H9 (cell line): Measurements from ENCODE around the gene DLGAP4. TPM values are rescaled to one million over a fixed set of nuclear protein-coding genes. Genes with fewer than 3 reads are reported as not detected.

Experiments
- DNase-seq: peaks from one replicate; pipeline ENCODE4 v3.0.0-alpha.2; 2017
- H2AFZ ChIP-seq: one replicate; pipeline ENCODE4 v1.6.1; 2013; ENCODE audit warnings: mild to moderate bottlenecking, low read length, control low read depth, moderate library complexity
- H2AK5ac ChIP-seq: 2 replicates; pipeline ENCODE4 v1.6.1; 2013; ENCODE audit warnings: low read length, control low read depth, mixed read lengths; ENCODE audit not compliant: insufficient read length
- H2BK120ac ChIP-seq: one replicate; pipeline ENCODE4 v1.6.1; 2013; ENCODE audit warnings: low read depth, mild to moderate bottlenecking, low read length, control low read depth, inconsistent platforms; ENCODE audit not compliant: poor library complexity, severe bottlenecking
- H2BK12ac ChIP-seq: 2 replicates; pipeline ENCODE4 v1.6.1; 2013; ENCODE audit warnings: low read length, control low read depth, mixed read lengths, low read depth; ENCODE audit not compliant: insufficient read length
- H2BK15ac ChIP-seq: 2 replicates; pipeline ENCODE4 v1.6.1; 2013; ENCODE audit warnings: low read depth, low read length, control low read depth
- H2BK20ac ChIP-seq: one replicate; pipeline ENCODE4 v1.6.1; 2013; ENCODE audit warnings: low read depth, mild to moderate bottlenecking, low read length, control low read depth, inconsistent platforms; ENCODE audit not compliant: poor library complexity, severe bottlenecking
- H2BK5ac ChIP-seq: 2 replicates; pipeline ENCODE4 v1.6.1; 2013; ENCODE audit warnings: low read length, control low read depth, mixed read lengths; ENCODE audit not compliant: insufficient read length
- H3K14ac ChIP-seq: 2 replicates; pipeline ENCODE4 v1.6.1; 2013; ENCODE audit warnings: low read length, control low read depth; ENCODE audit not compliant: insufficient read depth
- H3K18ac ChIP-seq: 2 replicates; pipeline ENCODE4 v1.6.1; 2013; ENCODE audit warnings: low read depth, mild to moderate bottlenecking, mixed read lengths, low read length, control low read depth; ENCODE audit not compliant: insufficient read length
- H3K23ac ChIP-seq: 2 replicates; pipeline ENCODE4 v1.6.1; 2013; ENCODE audit warnings: low read length, control low read depth, mixed read lengths, low read depth; ENCODE audit not compliant: insufficient read length
- H3K23me2 ChIP-seq: 2 replicates; pipeline ENCODE4 v1.6.1; 2013; ENCODE audit warnings: low read depth, mild to moderate bottlenecking, mixed read lengths, low read length, control low read depth; ENCODE audit not compliant: insufficient read length, poor library complexity, severe bottlenecking
- H3K27ac ChIP-seq: 2 replicates; pipeline ENCODE4 v1.5.1; 2013; ENCODE audit warnings: low read length, control low read depth, mixed read lengths, low read depth; ENCODE audit not compliant: insufficient read length
- H3K27me3 ChIP-seq: 2 replicates; pipeline ENCODE4 v1.6.1; 2013; ENCODE audit warnings: low read length, control low read depth, inconsistent platforms; ENCODE audit not compliant: insufficient read depth
- H3K4ac ChIP-seq: 2 replicates; pipeline ENCODE4 v1.6.1; 2013; ENCODE audit warnings: low read depth, mild to moderate bottlenecking, control low read depth, inconsistent platforms, low read length, moderate library complexity
- H3K4me1 ChIP-seq: 2 replicates; pipeline ENCODE4 v1.6.1; 2013; ENCODE audit warnings: low read length, control low read depth, inconsistent platforms; ENCODE audit not compliant: insufficient read depth
- H3K4me2 ChIP-seq: 2 replicates; pipeline ENCODE4 v1.6.1; 2013; ENCODE audit warnings: low read length, control low read depth, mixed read lengths; ENCODE audit not compliant: insufficient read length, insufficient read depth
- H3K56ac ChIP-seq: 2 replicates; pipeline ENCODE4 v1.6.1; 2013; ENCODE audit warnings: low read depth, mild to moderate bottlenecking, mixed read lengths, low read length, control low read depth; ENCODE audit not compliant: insufficient read length
- H3K79me1 ChIP-seq: 2 replicates; pipeline ENCODE4 v1.6.1; 2013; ENCODE audit warnings: low read depth, mild to moderate bottlenecking, moderate library complexity, low read length, control low read depth, inconsistent platforms; ENCODE audit not compliant: insufficient read depth, poor library complexity, severe bottlenecking
- H3K79me2 ChIP-seq: 2 replicates; pipeline ENCODE4 v1.6.1; 2013; ENCODE audit warnings: low read length, control low read depth, inconsistent platforms; ENCODE audit not compliant: insufficient read depth
- H3K9ac ChIP-seq: 2 replicates; pipeline ENCODE4 v1.6.1; 2013; ENCODE audit warnings: low read length, control low read depth, mixed read lengths; ENCODE audit not compliant: insufficient read length; ENCODE audit errors: extremely low read depth
- H3K9me3 ChIP-seq: one replicate; pipeline ENCODE4 v1.6.1; 2013; ENCODE audit warnings: low read depth, low read length, inconsistent platforms; ENCODE audit not compliant: control insufficient read depth
- H3T11ph ChIP-seq: one replicate; pipeline ENCODE4 v1.6.1; 2013; ENCODE audit warnings: mild to moderate bottlenecking, low read length, control low read depth, inconsistent platforms
- H4K20me1 ChIP-seq: one replicate; pipeline ENCODE4 v1.6.1; 2013; ENCODE audit not compliant: control insufficient read depth, insufficient read length, insufficient read depth
- H4K5ac ChIP-seq: 2 replicates; pipeline ENCODE4 v1.6.1; 2013; ENCODE audit warnings: low read depth, mild to moderate bottlenecking, mixed read lengths, low read length, control low read depth; ENCODE audit not compliant: insufficient read length
- H4K8ac ChIP-seq: replicated peaks from 2 replicates; pipeline ENCODE4 v1.6.1; 2013; ENCODE audit warnings: low read length, control low read depth, mixed read lengths, low read depth; ENCODE audit not compliant: insufficient read length
- H4K91ac ChIP-seq: 2 replicates; pipeline ENCODE4 v1.6.1; 2013; ENCODE audit warnings: low read depth, mild to moderate bottlenecking, moderate library complexity, mixed read lengths, low read length, control low read depth; ENCODE audit not compliant: insufficient read length
- H3K27ac Mint-ChIP-seq, 3 experiments: 2 replicates in 2 of 3; 3 replicates in 1 of 3; pipeline ENCODE4 v1.8.0; 2020 to 2021; ENCODE audit warnings: mixed read lengths in 3 of 3, mild to moderate bottlenecking in 1 of 3, moderate library complexity in 1 of 3
- H3K27me3 Mint-ChIP-seq: 2 replicates; pipeline ENCODE4 v1.8.0; 2021; ENCODE audit warnings: low read depth, mild to moderate bottlenecking, moderate library complexity, mixed read lengths
- H3K36me3 Mint-ChIP-seq, 3 experiments: 2 replicates in 2 of 3; 3 replicates in 1 of 3; pipeline ENCODE4 v1.8.0; 2020 to 2021; ENCODE audit warnings: low read depth in 3 of 3, mixed read lengths in 3 of 3; ENCODE audit not compliant: insufficient read depth in 1 of 3
- H3K4me1 Mint-ChIP-seq, 2 experiments: 2 replicates each; pipeline ENCODE4 v1.8.0; 2020; ENCODE audit warnings: mixed read lengths in 2 of 2
- H3K4me3 Mint-ChIP-seq, 2 experiments: 2 replicates in 1 of 2; 3 replicates in 1 of 2; pipeline ENCODE4 v1.8.0; 2020 to 2021; ENCODE audit warnings: mild to moderate bottlenecking in 2 of 2, mixed read lengths in 2 of 2, moderate library complexity in 1 of 2
- H3K9me3 Mint-ChIP-seq, 2 experiments: 2 replicates in 1 of 2; 3 replicates in 1 of 2; pipeline ENCODE4 v1.8.0; 2020; ENCODE audit warnings: mild to moderate bottlenecking in 2 of 2, mixed read lengths in 2 of 2, moderate library complexity in 1 of 2
- CTCF ChIP-seq: fragments of 200-600 bp; sonication (generic); conservative IDR thresholded peaks from 3 replicates; pipeline ENCODE4 v1.8.0; 2021; ENCODE audit warnings: antibody characterized with exemption, mild to moderate bottlenecking
- WGBS: extraction: QIAGEN DNeasy Blood & Tissue Kit; methylation state at CpG from one replicate; pipeline ENCODE4 v1.1.7; 2013; ENCODE audit warnings: missing lambda C conversion rate, low lambda C conversion rate, mixed read lengths; ENCODE audit not compliant: insufficient read length; ENCODE audit errors: extremely low coverage; 5-methylcytosine and 5-hydroxymethylcytosine counted together
- total RNA-seq: library from RNA; stranded (reverse); gene quantifications from 2 replicates; pipeline ENCODE4 v1.2.1, GENCODE V29; 2021

DLGAP4 gene
- total RNA-seq, 1 experiment from 2014 or later, result 48.0 TPM

- H2BK20ac ChIP-seq, result no peak overlapping the region
- no CpG with 5 or more reads among the region's 10 CpGs for WGBS
- peaks cover 3% of the 10 kb centered on the region for H4K20me1 ChIP-seq
- Mint-ChIP-seq H3K4me3 (peak overlapping the region; percentile 62 to 83), H3K27ac (no peak overlapping the region), H3K36me3 (no peaks in the 10 kb centered on the region), H3K27me3 (peaks cover 82% of the 10 kb centered on the region), H3K4me1 (peaks cover 9 to 27% of the 10 kb centered on the region in 2 experiments), H3K9me3 (no peaks in the 10 kb centered on the region)
- no peak overlapping the region for H2BK15ac ChIP-seq
- H3T11ph ChIP-seq, result no peak overlapping the region
- no peak overlapping the region for H3K27ac ChIP-seq
- no peak overlapping the region for H4K8ac ChIP-seq
- H3K23me2 ChIP-seq, result peaks cover 11% of the 10 kb centered on the region
- no peak overlapping the region for H3K56ac ChIP-seq
- peaks cover 5% of the 10 kb centered on the region; the same call in 1 of the 2 replicates for H3K27me3 ChIP-seq
- no peak overlapping the region for H2BK120ac ChIP-seq
- no peak overlapping the region for H3K14ac ChIP-seq
- no peak overlapping the region for H3K18ac ChIP-seq
- no peak overlapping the region for H2BK12ac ChIP-seq
- no peak overlapping the region for H3K9ac ChIP-seq
- H2BK5ac ChIP-seq, result no peak overlapping the region
- no peaks in the 10 kb centered on the region for H3K4me1 ChIP-seq
- no peak overlapping the region for H3K4me2 ChIP-seq
- no peak overlapping the region for H2AK5ac ChIP-seq
- H3K4ac ChIP-seq, result no peak overlapping the region
- no peak overlapping the region for H4K91ac ChIP-seq
- H3K79me2 ChIP-seq, result no peaks in the 10 kb centered on the region
- no peak overlapping the region for H2AFZ ChIP-seq
- no peak for TF ChIP-seq CTCF
- no peaks in the 10 kb centered on the region for H3K79me1 ChIP-seq
- H4K5ac ChIP-seq, result no peak overlapping the region
- DNase-seq, result no peak
- H3K23ac ChIP-seq, result no peak overlapping the region
- H3K9me3 ChIP-seq, result no peaks in the 10 kb centered on the region
Observed at GRCh38 chr20:36304786-36305495, 1.2 kb upstream of the DLGAP4 start.
